HepG2 (cell line): ENCODE results near the gene USP34. TPM values are rescaled to one million over a fixed set of nuclear protein-coding genes. Genes with fewer than 3 reads are reported as not detected.

Experiments
- NR2F2 ChIP-seq: IDR thresholded peaks from 2 replicates; pipeline ENCODE4 v1.6.1; 2012; ENCODE audit warnings: low read depth, inconsistent platforms, borderline replicate concordance
- ZNF547 ChIP-seq: sonication (generic); formaldehyde crosslinking; IDR thresholded peaks from 2 replicates; pipeline ENCODE4 v1.5.1; 2020; ENCODE audit warnings: mild to moderate bottlenecking, missing genetic modification reagents
- ZNF660 ChIP-seq: sonication (generic); formaldehyde crosslinking; IDR thresholded peaks from 2 replicates; pipeline ENCODE4 v1.5.1; 2020; ENCODE audit warnings: mild to moderate bottlenecking, low read depth, missing genetic modification reagents, borderline replicate concordance
- ZNF775 ChIP-seq: sonication (generic); formaldehyde crosslinking; IDR thresholded peaks from 2 replicates; pipeline ENCODE4 v1.4.0; 2020; ENCODE audit warnings: missing genetic modification reagents, mild to moderate bottlenecking, moderate library complexity, borderline replicate concordance
- polyA plus RNA-seq, 8 experiments: library from polyadenylated mRNA; depleted of rRNA in 3 of 8; stranded (reverse) in 7 of 8; unstranded in 1 of 8; fragments of >200 nt; fragmentation: Illumina TruSeq in 4 of 8; extraction: Trizol in 4 of 8; gene quantifications; 2 replicates each; pipeline versions ENCODE4 v1.2.1 to v1.2.3, GENCODE V29; 2011 to 2016; ENCODE audit warnings: low read depth in 4 of 8, missing spikeins in 1 of 8, mixed read lengths in 1 of 8; ENCODE audit not compliant: insufficient read depth in 1 of 8
- total RNA-seq, 5 experiments: library from RNA; depleted of rRNA; stranded (reverse); fragments of >200 nt; fragmentation: Illumina TruSeq; extraction: Trizol; gene quantifications; 2 replicates each; pipeline ENCODE4 v1.2.3, GENCODE V29; 2016; ENCODE audit warnings: low read depth in 1 of 5
- TF ChIP-seq, protein P1 (sequence below): sonication (generic); formaldehyde crosslinking; IDR thresholded peaks from 2 replicates; pipeline ENCODE4 v1.4.0; 2020; ENCODE audit warnings: missing genetic modification reagents
- TF ChIP-seq, protein P2 (sequence below): sonication (generic); formaldehyde crosslinking; IDR thresholded peaks from 2 replicates; pipeline ENCODE4 v1.5.0; 2020; ENCODE audit warnings: mild to moderate bottlenecking, missing genetic modification reagents
- TF ChIP-seq, protein P3 (sequence below): sonication (generic); formaldehyde crosslinking; IDR thresholded peaks from 2 replicates; pipeline ENCODE4 v1.8.0; 2022; ENCODE audit warnings: missing genetic modification reagents, mild to moderate bottlenecking, borderline replicate concordance
- TF ChIP-seq, protein P4 (sequence below): sonication (generic); formaldehyde crosslinking; IDR thresholded peaks from 2 replicates; pipeline ENCODE4 v1.8.1; 2023; ENCODE audit warnings: mild to moderate bottlenecking, missing genetic modification reagents
- TF ChIP-seq, protein P5 (sequence below): sonication (generic); formaldehyde crosslinking; IDR thresholded peaks from 2 replicates; pipeline ENCODE4 v1.5.1; 2020; ENCODE audit warnings: mild to moderate bottlenecking, missing genetic modification reagents

USP34 gene
- total and polyA plus RNA-seq, 2 of the 13 experiments (the other 11 are each of a cell fraction or from before 2014, with no cell fraction given), result 99.2 to 100 TPM

DNA sequence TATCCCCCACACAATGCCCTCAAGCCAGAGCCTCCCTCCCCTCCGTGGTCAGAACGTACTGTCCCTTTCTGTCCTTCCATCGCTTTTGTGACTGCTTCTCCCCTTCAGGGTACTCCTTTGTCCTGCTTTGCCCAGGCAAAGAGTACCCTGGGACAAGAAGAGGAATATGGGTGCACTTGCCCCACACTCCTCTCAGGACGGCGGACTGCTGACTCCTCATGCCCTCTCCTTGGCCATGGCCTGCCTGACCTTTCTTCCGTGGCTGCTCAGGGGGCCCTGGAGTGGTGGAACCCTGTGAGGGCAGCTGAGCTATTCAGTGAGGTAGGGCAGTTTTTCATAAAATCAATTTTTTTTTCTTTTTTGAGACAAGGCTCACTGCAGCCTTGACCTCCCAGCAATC is 290.2 kb downstream of the USP34 start (continued):
- TF ChIP-seq, protein P1, sequence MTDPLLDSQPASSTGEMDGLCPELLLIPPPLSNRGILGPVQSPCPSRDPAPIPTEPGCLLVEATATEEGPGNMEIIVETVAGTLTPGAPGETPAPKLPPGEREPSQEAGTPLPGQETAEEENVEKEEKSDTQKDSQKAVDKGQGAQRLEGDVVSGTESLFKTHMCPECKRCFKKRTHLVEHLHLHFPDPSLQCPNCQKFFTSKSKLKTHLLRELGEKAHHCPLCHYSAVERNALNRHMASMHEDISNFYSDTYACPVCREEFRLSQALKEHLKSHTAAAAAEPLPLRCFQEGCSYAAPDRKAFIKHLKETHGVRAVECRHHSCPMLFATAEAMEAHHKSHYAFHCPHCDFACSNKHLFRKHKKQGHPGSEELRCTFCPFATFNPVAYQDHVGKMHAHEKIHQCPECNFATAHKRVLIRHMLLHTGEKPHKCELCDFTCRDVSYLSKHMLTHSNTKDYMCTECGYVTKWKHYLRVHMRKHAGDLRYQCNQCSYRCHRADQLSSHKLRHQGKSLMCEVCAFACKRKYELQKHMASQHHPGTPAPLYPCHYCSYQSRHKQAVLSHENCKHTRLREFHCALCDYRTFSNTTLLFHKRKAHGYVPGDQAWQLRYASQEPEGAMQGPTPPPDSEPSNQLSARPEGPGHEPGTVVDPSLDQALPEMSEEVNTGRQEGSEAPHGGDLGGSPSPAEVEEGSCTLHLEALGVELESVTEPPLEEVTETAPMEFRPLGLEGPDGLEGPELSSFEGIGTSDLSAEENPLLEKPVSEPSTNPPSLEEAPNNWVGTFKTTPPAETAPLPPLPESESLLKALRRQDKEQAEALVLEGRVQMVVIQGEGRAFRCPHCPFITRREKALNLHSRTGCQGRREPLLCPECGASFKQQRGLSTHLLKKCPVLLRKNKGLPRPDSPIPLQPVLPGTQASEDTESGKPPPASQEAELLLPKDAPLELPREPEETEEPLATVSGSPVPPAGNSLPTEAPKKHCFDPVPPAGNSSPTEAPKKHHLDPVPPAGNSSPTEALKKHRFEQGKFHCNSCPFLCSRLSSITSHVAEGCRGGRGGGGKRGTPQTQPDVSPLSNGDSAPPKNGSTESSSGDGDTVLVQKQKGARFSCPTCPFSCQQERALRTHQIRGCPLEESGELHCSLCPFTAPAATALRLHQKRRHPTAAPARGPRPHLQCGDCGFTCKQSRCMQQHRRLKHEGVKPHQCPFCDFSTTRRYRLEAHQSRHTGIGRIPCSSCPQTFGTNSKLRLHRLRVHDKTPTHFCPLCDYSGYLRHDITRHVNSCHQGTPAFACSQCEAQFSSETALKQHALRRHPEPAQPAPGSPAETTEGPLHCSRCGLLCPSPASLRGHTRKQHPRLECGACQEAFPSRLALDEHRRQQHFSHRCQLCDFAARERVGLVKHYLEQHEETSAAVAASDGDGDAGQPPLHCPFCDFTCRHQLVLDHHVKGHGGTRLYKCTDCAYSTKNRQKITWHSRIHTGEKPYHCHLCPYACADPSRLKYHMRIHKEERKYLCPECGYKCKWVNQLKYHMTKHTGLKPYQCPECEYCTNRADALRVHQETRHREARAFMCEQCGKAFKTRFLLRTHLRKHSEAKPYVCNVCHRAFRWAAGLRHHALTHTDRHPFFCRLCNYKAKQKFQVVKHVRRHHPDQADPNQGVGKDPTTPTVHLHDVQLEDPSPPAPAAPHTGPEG (CRISPR knock-in tag), result no peak
- TF ChIP-seq ZNF547 (CRISPR knock-in tag) (no peak), NR2F2 (no peak), ZNF775 (CRISPR knock-in tag) (no peak), ZNF660 (CRISPR knock-in tag) (no peak)
- TF ChIP-seq, protein P2, sequence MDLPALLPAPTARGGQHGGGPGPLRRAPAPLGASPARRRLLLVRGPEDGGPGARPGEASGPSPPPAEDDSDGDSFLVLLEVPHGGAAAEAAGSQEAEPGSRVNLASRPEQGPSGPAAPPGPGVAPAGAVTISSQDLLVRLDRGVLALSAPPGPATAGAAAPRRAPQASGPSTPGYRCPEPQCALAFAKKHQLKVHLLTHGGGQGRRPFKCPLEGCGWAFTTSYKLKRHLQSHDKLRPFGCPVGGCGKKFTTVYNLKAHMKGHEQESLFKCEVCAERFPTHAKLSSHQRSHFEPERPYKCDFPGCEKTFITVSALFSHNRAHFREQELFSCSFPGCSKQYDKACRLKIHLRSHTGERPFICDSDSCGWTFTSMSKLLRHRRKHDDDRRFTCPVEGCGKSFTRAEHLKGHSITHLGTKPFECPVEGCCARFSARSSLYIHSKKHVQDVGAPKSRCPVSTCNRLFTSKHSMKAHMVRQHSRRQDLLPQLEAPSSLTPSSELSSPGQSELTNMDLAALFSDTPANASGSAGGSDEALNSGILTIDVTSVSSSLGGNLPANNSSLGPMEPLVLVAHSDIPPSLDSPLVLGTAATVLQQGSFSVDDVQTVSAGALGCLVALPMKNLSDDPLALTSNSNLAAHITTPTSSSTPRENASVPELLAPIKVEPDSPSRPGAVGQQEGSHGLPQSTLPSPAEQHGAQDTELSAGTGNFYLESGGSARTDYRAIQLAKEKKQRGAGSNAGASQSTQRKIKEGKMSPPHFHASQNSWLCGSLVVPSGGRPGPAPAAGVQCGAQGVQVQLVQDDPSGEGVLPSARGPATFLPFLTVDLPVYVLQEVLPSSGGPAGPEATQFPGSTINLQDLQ (CRISPR knock-in tag), result no peak
- TF ChIP-seq, protein P3, sequence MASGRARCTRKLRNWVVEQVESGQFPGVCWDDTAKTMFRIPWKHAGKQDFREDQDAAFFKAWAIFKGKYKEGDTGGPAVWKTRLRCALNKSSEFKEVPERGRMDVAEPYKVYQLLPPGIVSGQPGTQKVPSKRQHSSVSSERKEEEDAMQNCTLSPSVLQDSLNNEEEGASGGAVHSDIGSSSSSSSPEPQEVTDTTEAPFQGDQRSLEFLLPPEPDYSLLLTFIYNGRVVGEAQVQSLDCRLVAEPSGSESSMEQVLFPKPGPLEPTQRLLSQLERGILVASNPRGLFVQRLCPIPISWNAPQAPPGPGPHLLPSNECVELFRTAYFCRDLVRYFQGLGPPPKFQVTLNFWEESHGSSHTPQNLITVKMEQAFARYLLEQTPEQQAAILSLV (CRISPR knock-in tag), result no peak
- TF ChIP-seq, protein P4, sequence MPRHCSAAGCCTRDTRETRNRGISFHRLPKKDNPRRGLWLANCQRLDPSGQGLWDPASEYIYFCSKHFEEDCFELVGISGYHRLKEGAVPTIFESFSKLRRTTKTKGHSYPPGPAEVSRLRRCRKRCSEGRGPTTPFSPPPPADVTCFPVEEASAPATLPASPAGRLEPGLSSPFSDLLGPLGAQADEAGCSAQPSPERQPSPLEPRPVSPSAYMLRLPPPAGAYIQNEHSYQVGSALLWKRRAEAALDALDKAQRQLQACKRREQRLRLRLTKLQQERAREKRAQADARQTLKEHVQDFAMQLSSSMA, result no peak
- TF ChIP-seq, protein P5, sequence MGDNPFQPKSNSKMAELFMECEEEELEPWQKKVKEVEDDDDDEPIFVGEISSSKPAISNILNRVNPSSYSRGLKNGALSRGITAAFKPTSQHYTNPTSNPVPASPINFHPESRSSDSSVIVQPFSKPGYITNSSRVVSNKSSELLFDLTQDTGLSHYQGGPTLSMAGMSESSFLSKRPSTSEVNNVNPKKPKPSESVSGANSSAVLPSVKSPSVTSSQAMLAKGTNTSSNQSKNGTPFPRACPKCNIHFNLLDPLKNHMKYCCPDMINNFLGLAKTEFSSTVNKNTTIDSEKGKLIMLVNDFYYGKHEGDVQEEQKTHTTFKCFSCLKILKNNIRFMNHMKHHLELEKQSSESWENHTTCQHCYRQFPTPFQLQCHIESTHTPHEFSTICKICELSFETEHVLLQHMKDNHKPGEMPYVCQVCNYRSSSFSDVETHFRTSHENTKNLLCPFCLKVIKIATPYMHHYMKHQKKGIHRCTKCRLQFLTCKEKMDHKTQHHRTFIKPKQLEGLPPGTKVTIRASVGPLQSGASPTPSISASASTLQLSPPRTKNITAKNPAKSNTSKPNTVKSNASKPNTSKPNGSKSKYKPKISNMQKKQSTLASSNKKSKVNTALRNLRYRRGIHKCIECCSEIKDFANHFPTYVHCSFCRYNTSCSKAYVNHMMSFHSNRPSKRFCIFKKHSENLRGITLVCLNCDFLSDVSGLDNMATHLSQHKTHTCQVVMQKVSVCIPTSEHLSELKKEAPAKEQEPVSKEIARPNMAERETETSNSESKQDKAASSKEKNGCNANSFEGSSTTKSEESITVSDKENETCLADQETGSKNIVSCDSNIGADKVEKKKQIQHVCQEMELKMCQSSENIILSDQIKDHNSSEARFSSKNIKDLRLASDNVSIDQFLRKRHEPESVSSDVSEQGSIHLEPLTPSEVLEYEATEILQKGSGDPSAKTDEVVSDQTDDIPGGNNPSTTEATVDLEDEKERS (CRISPR knock-in tag), result no peak
